Measurements from ENCODE around the gene LRP2.

GRCh38 chr2:169303579-169304305 is 58.6 kb downstream of the LRP2 start:
- no peak for TF ChIP-seq CTCF (IDR thresholded peaks at IDR 0.05)
- TF ChIP-seq HDAC2 (IDR thresholded peaks at IDR 0.05), result no peak
- no peak for TF ChIP-seq BCL3 (IDR thresholded peaks at IDR 0.05)
- no peak for TF ChIP-seq RAD21 (conservative IDR thresholded peaks at IDR 0.05 in 1 of 2, IDR thresholded peaks at IDR 0.05 in 1 of 2)
- TF ChIP-seq RNF2 (IDR thresholded peaks at IDR 0.05; ENCODE audit: borderline replicate concordance, low read depth), result no peak
- TF ChIP-seq EP300 (IDR thresholded peaks at IDR 0.05), result no peak
